HepG2 (cell line): ENCODE data around the gene EDC3. TPM values are rescaled to one million over a fixed set of nuclear protein-coding genes. Genes with fewer than 3 reads are reported as not detected.
A peak's percentile ranks its signal among the peaks of the same experiment; 100 is the strongest.

Source experiments
- FOXJ3 ChIP-seq: sonication (generic); formaldehyde crosslinking; IDR thresholded peaks from 2 replicates; pipeline ENCODE4 v1.4.0; 2020; ENCODE audit warnings: missing genetic modification reagents, mild to moderate bottlenecking, borderline replicate concordance
- MEIS2 ChIP-seq: sonication (generic); formaldehyde crosslinking; IDR thresholded peaks from 2 replicates; pipeline ENCODE4 v1.9.0; 2021; ENCODE audit warnings: mild to moderate bottlenecking, missing genetic modification reagents
- NFRKB ChIP-seq: fragments of 450-650 bp; IDR thresholded peaks from 2 replicates; pipeline ENCODE4 v1.6.1; 2017
- NPAS2 ChIP-seq: sonication (generic); formaldehyde crosslinking; IDR thresholded peaks from 2 replicates; pipeline ENCODE4 v1.8.0; 2022; ENCODE audit warnings: mild to moderate bottlenecking, missing genetic modification reagents, borderline replicate concordance
- RBAK ChIP-seq: sonication (generic); formaldehyde crosslinking; IDR thresholded peaks from 2 replicates; pipeline ENCODE4 v1.5.1; 2020; ENCODE audit warnings: mild to moderate bottlenecking, missing genetic modification reagents
- SIN3A ChIP-seq: IDR thresholded peaks from 2 replicates; pipeline ENCODE4 v1.6.1; 2011; ENCODE audit warnings: low read depth, mild to moderate bottlenecking, control low read depth, low read length, borderline replicate concordance
- THAP11 ChIP-seq: IDR thresholded peaks from 2 replicates; pipeline ENCODE4 v1.6.1; 2016; ENCODE audit warnings: missing biosample characterization, missing genetic modification reagents
- TMF1 ChIP-seq: sonication (generic); formaldehyde crosslinking; IDR thresholded peaks from 2 replicates; pipeline ENCODE4 v1.8.1; 2022; ENCODE audit warnings: low read depth, missing genetic modification reagents
- ZFP36 ChIP-seq: fragments of 150-350 bp; IDR thresholded peaks from 2 replicates; pipeline ENCODE4 v1.6.1; 2018; ENCODE audit warnings: borderline replicate concordance, low read length, low read depth; ENCODE audit not compliant: partially characterized antibody
- ZNF136 ChIP-seq: sonication (generic); formaldehyde crosslinking; IDR thresholded peaks from 2 replicates; pipeline ENCODE4 v1.8.1; 2022; ENCODE audit warnings: low read depth, mild to moderate bottlenecking, moderate library complexity, missing genetic modification reagents
- ZNF143 ChIP-seq: sonication (generic); formaldehyde crosslinking; IDR thresholded peaks from 2 replicates; pipeline ENCODE4 v1.4.0; 2020; ENCODE audit warnings: missing genetic modification reagents
- ZNF34 ChIP-seq: sonication (generic); formaldehyde crosslinking; IDR thresholded peaks from 2 replicates; pipeline ENCODE4 v1.4.0; 2020; ENCODE audit warnings: mild to moderate bottlenecking, missing genetic modification reagents, borderline replicate concordance
- ZNF468 ChIP-seq: sonication (generic); formaldehyde crosslinking; IDR thresholded peaks from 2 replicates; pipeline ENCODE4 v1.8.0; 2022; ENCODE audit warnings: mild to moderate bottlenecking, moderate library complexity, missing genetic modification reagents
- ZNF720 ChIP-seq: sonication (generic); formaldehyde crosslinking; IDR thresholded peaks from 2 replicates; pipeline ENCODE4 v1.4.0; 2020; ENCODE audit warnings: missing genetic modification reagents
- polyA plus RNA-seq, 8 experiments: library from polyadenylated mRNA; depleted of rRNA in 3 of 8; stranded (reverse) in 7 of 8; unstranded in 1 of 8; fragments of >200 nt; fragmentation: Illumina TruSeq in 4 of 8; extraction: Trizol in 4 of 8; gene quantifications; 2 replicates each; pipeline versions ENCODE4 v1.2.1 to v1.2.3, GENCODE V29; 2011 to 2016; ENCODE audit warnings: low read depth in 4 of 8, missing spikeins in 1 of 8, mixed read lengths in 1 of 8; ENCODE audit not compliant: insufficient read depth in 1 of 8
- total RNA-seq, 5 experiments: library from RNA; depleted of rRNA; stranded (reverse); fragments of >200 nt; fragmentation: Illumina TruSeq; extraction: Trizol; gene quantifications; 2 replicates each; pipeline ENCODE4 v1.2.3, GENCODE V29; 2016; ENCODE audit warnings: low read depth in 1 of 5
- TF ChIP-seq, protein P1 (sequence below): sonication (generic); formaldehyde crosslinking; conservative IDR thresholded peaks from 2 replicates; pipeline ENCODE4 v1.4.0; 2020; ENCODE audit warnings: missing genetic modification reagents
- TF ChIP-seq, protein P2 (sequence below): sonication (generic); formaldehyde crosslinking; IDR thresholded peaks from 2 replicates; pipeline ENCODE4 v1.5.1; 2020; ENCODE audit warnings: missing genetic modification reagents, mild to moderate bottlenecking, borderline replicate concordance
- TF ChIP-seq, protein P3 (sequence below): sonication (generic); formaldehyde crosslinking; IDR thresholded peaks from 2 replicates; pipeline ENCODE4 v1.8.0; 2022; ENCODE audit warnings: missing genetic modification reagents, low read depth, mild to moderate bottlenecking, borderline replicate concordance
- TF ChIP-seq, protein P4 (sequence below): sonication (generic); formaldehyde crosslinking; IDR thresholded peaks from 2 replicates; pipeline ENCODE4 v1.5.0; 2020; ENCODE audit warnings: missing genetic modification reagents, mild to moderate bottlenecking, borderline replicate concordance

Gene EDC3
- total and polyA plus RNA-seq, 2 of the 13 experiments (the other 11 are each of a cell fraction or from before 2014, with no cell fraction given): 17.4 to 32.0 TPM

DNA sequence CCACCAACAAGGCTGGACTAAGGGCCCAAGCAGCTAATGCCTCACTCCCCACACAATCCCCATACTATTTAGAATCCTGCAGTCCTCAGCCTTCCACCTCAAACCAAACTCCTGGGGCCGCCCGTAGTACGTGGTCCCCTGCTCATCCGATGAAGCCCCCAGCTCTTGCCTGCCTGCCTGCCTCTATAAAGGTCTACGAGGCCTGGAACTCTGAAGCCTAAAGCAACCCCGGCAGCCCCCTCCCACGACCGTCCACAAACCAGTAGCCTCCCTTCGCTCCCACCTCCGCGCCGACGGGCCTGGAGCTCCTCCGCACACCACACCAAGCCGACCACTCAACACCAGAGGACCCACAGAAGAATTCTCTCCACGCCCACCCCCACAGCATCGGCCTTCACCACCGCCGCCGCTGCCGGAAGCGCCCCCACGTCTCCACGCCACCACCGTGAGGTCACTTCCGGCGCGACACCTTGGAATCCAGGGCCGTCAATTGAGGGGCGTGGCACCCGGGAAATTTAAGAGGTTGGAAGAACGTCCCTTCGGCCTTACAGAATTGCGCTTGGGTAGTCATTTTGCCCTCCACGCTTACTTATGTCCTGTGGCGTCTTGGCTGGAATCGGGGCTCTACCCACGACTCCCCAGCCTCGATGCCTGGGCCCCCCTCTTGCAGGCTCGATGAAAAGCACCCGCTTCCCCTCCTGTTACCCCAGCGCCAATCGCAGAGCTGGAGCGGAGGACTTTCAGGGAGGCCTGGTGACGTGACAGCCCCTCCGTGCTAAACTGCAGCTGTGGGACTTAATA, at the start of gene EDC3 (continued):
- TF ChIP-seq, protein P1, sequence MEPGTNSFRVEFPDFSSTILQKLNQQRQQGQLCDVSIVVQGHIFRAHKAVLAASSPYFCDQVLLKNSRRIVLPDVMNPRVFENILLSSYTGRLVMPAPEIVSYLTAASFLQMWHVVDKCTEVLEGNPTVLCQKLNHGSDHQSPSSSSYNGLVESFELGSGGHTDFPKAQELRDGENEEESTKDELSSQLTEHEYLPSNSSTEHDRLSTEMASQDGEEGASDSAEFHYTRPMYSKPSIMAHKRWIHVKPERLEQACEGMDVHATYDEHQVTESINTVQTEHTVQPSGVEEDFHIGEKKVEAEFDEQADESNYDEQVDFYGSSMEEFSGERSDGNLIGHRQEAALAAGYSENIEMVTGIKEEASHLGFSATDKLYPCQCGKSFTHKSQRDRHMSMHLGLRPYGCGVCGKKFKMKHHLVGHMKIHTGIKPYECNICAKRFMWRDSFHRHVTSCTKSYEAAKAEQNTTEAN: no peak
- no peak for TF ChIP-seq NPAS2 (CRISPR knock-in tag)
- no peak for TF ChIP-seq TMF1 (CRISPR knock-in tag)
- no peak for TF ChIP-seq NFRKB
- TF ChIP-seq, protein P2, sequence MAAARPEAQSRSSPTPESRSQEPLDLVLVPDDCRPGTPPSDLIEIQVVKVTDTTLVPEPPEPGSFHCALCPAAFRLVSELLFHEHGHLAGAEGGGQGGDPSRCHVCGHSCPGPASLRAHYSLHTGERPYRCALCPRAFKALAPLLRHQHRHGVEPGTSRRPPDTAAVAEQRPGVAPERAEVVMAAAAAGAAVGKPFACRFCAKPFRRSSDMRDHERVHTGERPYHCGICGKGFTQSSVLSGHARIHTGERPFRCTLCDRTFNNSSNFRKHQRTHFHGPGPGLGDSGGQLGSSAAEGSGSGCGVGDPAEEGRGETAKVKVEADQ (CRISPR knock-in tag): peak; percentile 73; the same call in 1 of the 2 replicates
- peak; percentile 93 for TF ChIP-seq THAP11 (CRISPR knock-in tag)
- TF ChIP-seq ZNF720: no peak
- peak; percentile 99 for TF ChIP-seq SIN3A
- no peak for TF ChIP-seq RBAK
- no peak for TF ChIP-seq ZNF468 (CRISPR knock-in tag)
- TF ChIP-seq, protein P3, sequence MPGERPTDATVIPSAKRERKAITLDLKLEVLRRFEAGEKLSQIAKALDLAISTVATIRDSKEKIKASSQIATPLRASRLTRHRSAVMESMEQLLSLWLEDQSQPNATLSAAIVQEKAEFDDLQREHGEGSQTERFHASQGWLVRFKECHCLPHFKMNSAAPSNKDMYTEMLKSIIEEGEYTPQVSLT (CRISPR knock-in tag): no peak
- no peak for TF ChIP-seq ZNF34 (CRISPR knock-in tag)
- no peak for TF ChIP-seq ZFP36
- TF ChIP-seq, protein P4, sequence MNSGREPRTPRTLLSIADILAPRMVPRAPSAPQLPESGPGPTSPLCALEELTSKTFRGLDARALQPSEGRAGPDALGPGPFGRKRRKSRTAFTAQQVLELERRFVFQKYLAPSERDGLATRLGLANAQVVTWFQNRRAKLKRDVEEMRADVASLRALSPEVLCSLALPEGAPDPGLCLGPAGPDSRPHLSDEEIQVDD: no peak
- no peak for TF ChIP-seq FOXJ3 (CRISPR knock-in tag)
- TF ChIP-seq ZNF143 (CRISPR knock-in tag): peak; percentile 63
- TF ChIP-seq MEIS2: no peak; the same call in 1 of the 2 replicates
- TF ChIP-seq ZNF136: no peak
